ENCODE data around the gene SMYD3. TPM values are rescaled to one million over a fixed set of nuclear protein-coding genes. Genes with fewer than 3 reads are reported as not detected.
A peak's percentile ranks its signal among the peaks of the same experiment; 100 is the strongest.

SMYD3 gene
- total and polyA plus RNA-seq, 9 of the 15 experiments (the other 6 are each of a cell fraction or from before 2014, with no cell fraction given): 128 to 440 (median 197) TPM

DNA sequence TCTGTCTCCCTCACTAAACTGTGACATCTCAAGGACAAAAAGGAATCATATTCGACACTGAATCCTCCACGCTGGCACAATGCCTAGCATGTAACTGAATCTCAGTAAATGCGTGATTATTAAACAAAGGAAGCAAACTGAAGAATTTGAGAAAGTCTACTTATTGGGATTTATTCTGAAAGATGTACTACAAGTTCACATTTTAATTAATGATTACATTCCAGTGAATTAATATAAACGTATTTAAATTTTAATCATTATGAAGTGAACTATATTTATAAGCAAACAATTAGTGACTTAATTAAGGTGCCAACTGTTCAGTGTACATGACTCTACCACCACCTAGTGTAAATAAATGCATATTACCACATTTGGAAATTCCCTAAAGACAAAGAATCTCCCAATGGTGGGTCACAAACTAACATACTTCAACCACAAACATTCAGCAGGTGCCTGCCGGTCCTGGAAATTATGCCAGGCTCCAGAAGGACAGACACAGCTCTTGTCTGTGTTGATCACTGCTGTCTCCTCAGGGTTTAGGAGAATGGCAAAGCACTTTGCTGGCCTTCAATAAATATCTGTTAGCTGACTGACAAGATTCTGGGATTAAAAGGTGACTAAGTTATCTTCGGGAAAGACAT is 56.3 kb downstream of the SMYD3 start (continued):
- TF ChIP-seq, protein P1, sequence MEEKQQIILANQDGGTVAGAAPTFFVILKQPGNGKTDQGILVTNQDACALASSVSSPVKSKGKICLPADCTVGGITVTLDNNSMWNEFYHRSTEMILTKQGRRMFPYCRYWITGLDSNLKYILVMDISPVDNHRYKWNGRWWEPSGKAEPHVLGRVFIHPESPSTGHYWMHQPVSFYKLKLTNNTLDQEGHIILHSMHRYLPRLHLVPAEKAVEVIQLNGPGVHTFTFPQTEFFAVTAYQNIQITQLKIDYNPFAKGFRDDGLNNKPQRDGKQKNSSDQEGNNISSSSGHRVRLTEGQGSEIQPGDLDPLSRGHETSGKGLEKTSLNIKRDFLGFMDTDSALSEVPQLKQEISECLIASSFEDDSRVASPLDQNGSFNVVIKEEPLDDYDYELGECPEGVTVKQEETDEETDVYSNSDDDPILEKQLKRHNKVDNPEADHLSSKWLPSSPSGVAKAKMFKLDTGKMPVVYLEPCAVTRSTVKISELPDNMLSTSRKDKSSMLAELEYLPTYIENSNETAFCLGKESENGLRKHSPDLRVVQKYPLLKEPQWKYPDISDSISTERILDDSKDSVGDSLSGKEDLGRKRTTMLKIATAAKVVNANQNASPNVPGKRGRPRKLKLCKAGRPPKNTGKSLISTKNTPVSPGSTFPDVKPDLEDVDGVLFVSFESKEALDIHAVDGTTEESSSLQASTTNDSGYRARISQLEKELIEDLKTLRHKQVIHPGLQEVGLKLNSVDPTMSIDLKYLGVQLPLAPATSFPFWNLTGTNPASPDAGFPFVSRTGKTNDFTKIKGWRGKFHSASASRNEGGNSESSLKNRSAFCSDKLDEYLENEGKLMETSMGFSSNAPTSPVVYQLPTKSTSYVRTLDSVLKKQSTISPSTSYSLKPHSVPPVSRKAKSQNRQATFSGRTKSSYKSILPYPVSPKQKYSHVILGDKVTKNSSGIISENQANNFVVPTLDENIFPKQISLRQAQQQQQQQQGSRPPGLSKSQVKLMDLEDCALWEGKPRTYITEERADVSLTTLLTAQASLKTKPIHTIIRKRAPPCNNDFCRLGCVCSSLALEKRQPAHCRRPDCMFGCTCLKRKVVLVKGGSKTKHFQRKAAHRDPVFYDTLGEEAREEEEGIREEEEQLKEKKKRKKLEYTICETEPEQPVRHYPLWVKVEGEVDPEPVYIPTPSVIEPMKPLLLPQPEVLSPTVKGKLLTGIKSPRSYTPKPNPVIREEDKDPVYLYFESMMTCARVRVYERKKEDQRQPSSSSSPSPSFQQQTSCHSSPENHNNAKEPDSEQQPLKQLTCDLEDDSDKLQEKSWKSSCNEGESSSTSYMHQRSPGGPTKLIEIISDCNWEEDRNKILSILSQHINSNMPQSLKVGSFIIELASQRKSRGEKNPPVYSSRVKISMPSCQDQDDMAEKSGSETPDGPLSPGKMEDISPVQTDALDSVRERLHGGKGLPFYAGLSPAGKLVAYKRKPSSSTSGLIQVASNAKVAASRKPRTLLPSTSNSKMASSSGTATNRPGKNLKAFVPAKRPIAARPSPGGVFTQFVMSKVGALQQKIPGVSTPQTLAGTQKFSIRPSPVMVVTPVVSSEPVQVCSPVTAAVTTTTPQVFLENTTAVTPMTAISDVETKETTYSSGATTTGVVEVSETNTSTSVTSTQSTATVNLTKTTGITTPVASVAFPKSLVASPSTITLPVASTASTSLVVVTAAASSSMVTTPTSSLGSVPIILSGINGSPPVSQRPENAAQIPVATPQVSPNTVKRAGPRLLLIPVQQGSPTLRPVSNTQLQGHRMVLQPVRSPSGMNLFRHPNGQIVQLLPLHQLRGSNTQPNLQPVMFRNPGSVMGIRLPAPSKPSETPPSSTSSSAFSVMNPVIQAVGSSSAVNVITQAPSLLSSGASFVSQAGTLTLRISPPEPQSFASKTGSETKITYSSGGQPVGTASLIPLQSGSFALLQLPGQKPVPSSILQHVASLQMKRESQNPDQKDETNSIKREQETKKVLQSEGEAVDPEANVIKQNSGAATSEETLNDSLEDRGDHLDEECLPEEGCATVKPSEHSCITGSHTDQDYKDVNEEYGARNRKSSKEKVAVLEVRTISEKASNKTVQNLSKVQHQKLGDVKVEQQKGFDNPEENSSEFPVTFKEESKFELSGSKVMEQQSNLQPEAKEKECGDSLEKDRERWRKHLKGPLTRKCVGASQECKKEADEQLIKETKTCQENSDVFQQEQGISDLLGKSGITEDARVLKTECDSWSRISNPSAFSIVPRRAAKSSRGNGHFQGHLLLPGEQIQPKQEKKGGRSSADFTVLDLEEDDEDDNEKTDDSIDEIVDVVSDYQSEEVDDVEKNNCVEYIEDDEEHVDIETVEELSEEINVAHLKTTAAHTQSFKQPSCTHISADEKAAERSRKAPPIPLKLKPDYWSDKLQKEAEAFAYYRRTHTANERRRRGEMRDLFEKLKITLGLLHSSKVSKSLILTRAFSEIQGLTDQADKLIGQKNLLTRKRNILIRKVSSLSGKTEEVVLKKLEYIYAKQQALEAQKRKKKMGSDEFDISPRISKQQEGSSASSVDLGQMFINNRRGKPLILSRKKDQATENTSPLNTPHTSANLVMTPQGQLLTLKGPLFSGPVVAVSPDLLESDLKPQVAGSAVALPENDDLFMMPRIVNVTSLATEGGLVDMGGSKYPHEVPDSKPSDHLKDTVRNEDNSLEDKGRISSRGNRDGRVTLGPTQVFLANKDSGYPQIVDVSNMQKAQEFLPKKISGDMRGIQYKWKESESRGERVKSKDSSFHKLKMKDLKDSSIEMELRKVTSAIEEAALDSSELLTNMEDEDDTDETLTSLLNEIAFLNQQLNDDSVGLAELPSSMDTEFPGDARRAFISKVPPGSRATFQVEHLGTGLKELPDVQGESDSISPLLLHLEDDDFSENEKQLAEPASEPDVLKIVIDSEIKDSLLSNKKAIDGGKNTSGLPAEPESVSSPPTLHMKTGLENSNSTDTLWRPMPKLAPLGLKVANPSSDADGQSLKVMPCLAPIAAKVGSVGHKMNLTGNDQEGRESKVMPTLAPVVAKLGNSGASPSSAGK (IDR thresholded peaks at IDR 0.05): 0 out of 2 replicates have a peak, but pooled peaks have one; percentile 13
- TF ChIP-seq, protein P2, sequence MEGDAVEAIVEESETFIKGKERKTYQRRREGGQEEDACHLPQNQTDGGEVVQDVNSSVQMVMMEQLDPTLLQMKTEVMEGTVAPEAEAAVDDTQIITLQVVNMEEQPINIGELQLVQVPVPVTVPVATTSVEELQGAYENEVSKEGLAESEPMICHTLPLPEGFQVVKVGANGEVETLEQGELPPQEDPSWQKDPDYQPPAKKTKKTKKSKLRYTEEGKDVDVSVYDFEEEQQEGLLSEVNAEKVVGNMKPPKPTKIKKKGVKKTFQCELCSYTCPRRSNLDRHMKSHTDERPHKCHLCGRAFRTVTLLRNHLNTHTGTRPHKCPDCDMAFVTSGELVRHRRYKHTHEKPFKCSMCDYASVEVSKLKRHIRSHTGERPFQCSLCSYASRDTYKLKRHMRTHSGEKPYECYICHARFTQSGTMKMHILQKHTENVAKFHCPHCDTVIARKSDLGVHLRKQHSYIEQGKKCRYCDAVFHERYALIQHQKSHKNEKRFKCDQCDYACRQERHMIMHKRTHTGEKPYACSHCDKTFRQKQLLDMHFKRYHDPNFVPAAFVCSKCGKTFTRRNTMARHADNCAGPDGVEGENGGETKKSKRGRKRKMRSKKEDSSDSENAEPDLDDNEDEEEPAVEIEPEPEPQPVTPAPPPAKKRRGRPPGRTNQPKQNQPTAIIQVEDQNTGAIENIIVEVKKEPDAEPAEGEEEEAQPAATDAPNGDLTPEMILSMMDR (IDR thresholded peaks at IDR 0.05 in 2 of 3, conservative IDR thresholded peaks at IDR 0.05 in 1 of 3; ENCODE audit: insufficient read depth in 2 of 3, low read depth in 1 of 3, low read length in 3 of 3): peak; percentile 63 to 95 (median 69)
- TF ChIP-seq ZKSCAN3 (CRISPR knock-in tag; IDR thresholded peaks at IDR 0.05) (no peak), SMC3 (conservative IDR thresholded peaks at IDR 0.05; ENCODE audit: insufficient read depth, low read depth, low read length) (peak; percentile 72), ATF7 (IDR thresholded peaks at IDR 0.05) (no peak), SMAD4 (CRISPR knock-in tag; conservative IDR thresholded peaks at IDR 0.05) (0 out of 2 replicates have a peak, but pooled peaks have one; percentile 10), DDX20 (tag; IDR thresholded peaks at IDR 0.05; ENCODE audit: low read depth) (no peak), KLF10 (CRISPR knock-in tag; IDR thresholded peaks at IDR 0.05) (no peak)
- TF ChIP-seq, protein P3, sequence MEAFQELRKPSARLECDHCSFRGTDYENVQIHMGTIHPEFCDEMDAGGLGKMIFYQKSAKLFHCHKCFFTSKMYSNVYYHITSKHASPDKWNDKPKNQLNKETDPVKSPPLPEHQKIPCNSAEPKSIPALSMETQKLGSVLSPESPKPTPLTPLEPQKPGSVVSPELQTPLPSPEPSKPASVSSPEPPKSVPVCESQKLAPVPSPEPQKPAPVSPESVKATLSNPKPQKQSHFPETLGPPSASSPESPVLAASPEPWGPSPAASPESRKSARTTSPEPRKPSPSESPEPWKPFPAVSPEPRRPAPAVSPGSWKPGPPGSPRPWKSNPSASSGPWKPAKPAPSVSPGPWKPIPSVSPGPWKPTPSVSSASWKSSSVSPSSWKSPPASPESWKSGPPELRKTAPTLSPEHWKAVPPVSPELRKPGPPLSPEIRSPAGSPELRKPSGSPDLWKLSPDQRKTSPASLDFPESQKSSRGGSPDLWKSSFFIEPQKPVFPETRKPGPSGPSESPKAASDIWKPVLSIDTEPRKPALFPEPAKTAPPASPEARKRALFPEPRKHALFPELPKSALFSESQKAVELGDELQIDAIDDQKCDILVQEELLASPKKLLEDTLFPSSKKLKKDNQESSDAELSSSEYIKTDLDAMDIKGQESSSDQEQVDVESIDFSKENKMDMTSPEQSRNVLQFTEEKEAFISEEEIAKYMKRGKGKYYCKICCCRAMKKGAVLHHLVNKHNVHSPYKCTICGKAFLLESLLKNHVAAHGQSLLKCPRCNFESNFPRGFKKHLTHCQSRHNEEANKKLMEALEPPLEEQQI (IDR thresholded peaks at IDR 0.05): 0 out of 2 replicates have a peak, but pooled peaks have one; percentile 49
- TF ChIP-seq, protein P4, sequence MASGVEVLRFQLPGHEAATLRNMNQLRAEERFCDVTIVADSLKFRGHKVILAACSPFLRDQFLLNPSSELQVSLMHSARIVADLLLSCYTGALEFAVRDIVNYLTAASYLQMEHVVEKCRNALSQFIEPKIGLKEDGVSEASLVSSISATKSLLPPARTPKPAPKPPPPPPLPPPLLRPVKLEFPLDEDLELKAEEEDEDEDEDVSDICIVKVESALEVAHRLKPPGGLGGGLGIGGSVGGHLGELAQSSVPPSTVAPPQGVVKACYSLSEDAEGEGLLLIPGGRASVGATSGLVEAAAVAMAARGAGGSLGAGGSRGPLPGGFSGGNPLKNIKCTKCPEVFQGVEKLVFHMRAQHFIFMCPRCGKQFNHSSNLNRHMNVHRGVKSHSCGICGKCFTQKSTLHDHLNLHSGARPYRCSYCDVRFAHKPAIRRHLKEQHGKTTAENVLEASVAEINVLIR (CRISPR knock-in tag; IDR thresholded peaks at IDR 0.05): no peak

All from K562 (cell line).